Esophagus mucosa (tissue), 1 donor: ENCODE data around the gene SEC14L1. TPM values are rescaled to one million over a fixed set of nuclear protein-coding genes. Genes with fewer than 3 reads are reported as not detected.
A peak's percentile ranks its signal among the peaks of the same experiment; 100 is the strongest.

ENCODE experiments used
- ATAC-seq: fragments of 200-7000 bp; cut with Tn5 transposase; one replicate; pipeline ENCODE4 v1.9.1; 2020
- total RNA-seq: library from RNA; stranded (reverse); gene quantifications from one replicate; pipeline ENCODE4 v1.2.4, GENCODE V29; 2023
- donor health status: DM: yes; HTN: yes; CAD: no.

SEC14L1 gene
- total RNA-seq, 1 donor from 2014 or later: 25.9 TPM

GRCh38 chr17:77194179-77194578 lies 53.4 kb downstream of the SEC14L1 start:
- ATAC-seq: no peak

GRCh38 chr17:77196251-77196650 lies 55.5 kb downstream of the SEC14L1 start:
- no peak for ATAC-seq

DNA sequence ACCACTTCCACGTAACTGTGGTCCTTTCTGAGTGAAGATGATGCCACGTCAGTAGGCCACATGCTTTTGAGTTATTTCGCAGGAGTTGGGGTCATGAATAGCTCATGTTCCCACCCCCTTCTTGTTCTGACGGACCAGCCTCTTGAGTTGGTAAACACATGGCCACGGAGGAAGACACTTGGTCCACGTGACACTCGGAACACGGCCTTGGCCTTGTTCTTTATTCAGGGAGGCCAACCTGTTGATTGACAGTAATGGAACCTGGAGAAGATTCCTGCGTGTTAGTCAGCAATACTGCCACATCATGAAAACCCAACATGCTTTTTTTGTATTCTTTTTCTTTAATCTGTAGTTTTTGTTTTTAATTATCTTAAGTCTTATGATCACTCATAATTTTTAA lies 56.3 kb downstream of the SEC14L1 start:
- ATAC-seq: no peak

GRCh38 chr17:77200711-77201110 lies 59.9 kb downstream of the SEC14L1 start:
- peak; percentile 93 for ATAC-seq

- ATAC-seq: no peak
Measured at GRCh38 chr17:77203436-77203835, 62.7 kb downstream of the SEC14L1 start.

DNA sequence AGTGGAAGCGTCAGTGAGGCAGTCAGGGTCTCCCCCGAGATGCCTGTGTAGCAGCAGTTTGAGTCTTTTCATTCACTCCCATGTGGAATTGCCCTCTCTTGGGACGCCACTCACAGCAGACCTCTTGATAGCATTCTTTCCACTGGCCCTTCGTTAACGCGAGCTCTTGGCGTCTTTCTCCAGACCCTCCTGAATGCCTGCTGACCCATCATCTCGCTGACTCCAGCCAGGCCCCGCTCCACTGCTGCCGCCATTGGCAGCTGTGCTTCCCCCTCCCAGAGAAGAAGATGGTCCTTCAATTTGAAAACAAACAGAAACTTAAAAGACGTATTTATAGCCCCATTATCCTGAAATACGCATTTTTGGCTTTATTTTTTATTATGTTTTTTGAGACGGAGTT lies 63.1 kb downstream of the SEC14L1 start:
- no peak for ATAC-seq

DNA sequence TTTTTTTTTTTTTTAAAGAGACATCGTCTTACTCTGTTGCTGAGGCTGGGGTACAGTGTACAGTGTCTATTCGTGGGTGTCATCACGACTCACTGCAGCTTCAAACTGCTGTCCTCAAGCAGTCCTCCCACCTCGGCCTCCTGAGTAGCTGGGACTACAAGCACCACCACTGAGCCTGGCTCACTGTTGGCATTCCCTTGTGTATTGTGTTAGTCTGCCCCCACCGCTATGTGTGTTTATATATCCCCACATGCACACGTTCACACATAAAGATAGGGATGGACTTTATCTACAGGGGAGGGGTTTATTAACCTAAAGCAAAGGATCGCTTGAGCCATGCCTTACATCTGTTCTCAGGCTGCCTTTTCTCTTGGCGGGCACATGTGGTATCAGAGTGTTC lies 63.8 kb downstream of the SEC14L1 start:
- no peak for ATAC-seq

- ATAC-seq: no peak
Measured at GRCh38 chr17:77205396-77206125, 64.8 kb downstream of the SEC14L1 start.

- ATAC-seq: no peak
Measured at GRCh38 chr17:77206158-77206956, 65.6 kb downstream of the SEC14L1 start.

DNA sequence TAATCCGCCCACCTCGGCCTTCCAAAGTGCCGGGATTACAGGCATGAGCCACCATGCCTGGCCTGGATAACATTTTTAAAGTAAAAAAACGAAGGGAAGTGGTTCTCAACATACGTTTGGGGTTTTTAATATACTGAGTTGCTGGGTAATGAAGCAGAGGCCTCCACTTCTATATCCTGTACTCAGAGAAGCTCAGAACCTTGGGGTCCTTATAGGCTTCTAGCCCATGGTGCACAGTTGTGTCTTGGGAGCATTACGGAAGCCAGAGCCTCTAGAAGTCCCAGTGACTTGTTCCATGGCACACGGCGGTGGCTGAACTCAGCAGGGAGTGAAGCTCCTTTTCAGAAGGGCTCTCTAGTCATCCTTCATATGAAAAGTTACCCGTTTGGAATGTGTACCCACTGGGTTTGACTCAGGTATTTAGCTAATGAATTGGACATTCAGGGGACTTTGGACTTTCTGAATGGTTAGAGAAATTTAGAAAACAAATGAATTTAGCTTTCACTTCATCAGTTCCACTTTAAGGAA lies 67.0 kb downstream of the SEC14L1 start:
- no peak for ATAC-seq

- no peak for ATAC-seq
Measured at GRCh38 chr17:77208217-77208808, 67.5 kb downstream of the SEC14L1 start.

DNA sequence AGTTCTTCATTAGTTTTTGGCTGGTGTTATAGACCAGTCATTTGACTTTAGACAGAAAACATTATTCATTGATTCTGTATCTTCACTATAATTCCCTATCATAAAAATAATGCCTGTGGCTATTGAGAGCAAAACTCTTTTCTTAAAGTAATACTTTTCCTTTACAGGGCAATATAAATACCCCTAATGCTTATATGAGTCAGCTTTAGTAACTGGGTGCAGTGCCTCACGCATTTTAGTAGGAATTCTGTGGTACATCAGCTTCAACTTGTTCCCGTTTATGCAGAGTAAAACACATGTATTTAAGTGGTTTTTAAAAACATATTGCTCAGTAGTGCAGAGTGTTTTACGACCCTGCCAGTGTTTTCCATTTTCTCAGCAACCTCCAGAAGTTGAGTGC lies 68.1 kb downstream of the SEC14L1 start:
- no peak for ATAC-seq

DNA sequence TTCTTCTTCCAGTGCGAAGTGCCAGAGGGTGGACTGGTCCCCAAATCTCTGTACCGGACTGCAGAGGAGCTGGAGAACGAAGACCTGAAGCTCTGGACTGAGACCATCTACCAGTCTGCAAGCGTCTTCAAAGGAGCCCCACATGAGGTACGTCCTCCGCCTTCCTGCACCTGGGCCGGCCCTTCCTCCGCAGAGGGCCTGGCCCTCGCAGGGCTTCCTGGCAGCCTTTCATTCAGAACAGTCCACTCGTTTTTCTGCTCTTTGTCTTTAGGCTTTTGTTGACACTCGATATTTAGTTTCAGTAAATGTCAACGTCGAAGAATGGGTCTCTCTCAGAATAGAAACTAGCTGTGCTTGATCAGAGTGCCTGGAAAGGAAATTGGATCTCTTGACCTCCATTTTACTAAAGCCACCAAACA lies 68.6 kb downstream of the SEC14L1 start:
- ATAC-seq: no peak

DNA sequence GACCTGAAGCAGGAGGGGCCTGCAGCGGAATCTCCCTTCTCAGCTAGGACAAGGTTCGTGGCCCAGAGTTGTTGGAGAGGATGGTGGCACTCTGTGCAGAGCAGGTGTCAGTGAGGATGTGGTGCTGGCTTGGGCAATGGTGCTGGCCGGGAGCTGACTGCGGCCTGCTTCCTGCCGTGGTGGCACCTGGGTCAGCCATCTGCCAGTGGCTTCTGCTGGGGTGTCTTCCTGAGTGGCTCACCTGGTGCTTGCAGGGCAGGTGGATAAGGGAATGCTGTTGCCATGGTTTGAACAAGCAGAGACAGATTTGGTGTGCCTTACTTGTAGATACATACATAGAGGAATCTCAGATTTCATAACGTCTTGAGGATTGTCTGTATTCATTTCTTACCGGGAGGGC lies 69.6 kb downstream of the SEC14L1 start:
- no peak for ATAC-seq

GRCh38 chr17:77210946-77211541 lies 70.3 kb downstream of the SEC14L1 start:
- ATAC-seq: no peak

- no peak for ATAC-seq
Measured at GRCh38 chr17:77211681-77212080, 70.9 kb downstream of the SEC14L1 start.

DNA sequence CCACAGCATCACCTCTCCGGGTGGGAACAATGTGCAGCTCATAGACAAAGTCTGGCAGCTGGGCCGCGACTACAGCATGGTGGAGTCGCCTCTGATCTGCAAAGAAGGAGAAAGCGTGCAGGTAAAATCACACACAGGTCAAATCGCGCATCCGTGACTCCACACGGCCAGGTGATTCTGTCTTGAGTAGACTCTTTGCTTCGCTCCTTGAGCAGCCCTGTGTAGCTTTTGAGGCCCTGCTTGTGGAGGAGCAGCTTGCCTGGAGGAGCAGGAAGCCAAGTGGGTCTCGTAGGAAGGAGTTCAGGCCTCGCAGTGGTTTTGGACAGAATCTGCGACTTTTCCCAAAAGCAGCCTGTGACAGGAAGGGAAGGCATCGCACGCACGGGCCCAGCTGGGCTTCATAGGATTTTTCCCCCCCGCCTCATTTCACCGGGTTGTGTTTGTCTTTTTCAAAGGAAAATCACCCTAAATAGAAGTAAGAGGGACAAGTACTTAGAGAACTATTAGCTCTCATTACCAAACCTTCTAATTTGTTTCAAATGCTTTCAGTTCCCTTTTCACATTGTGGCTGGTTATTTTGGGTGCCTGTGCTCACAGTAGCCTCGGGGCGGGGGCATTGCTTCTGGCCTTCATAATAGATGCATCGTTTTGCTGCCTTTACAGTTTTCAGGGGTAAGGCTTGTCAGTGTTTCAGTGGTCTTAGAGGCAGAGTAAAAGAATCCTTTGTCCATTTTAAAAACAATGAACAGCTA lies 71.5 kb downstream of the SEC14L1 start:
- ATAC-seq: no peak

GRCh38 chr17:77212833-77213777 lies 72.3 kb downstream of the SEC14L1 start:
- peak; percentile 5 for ATAC-seq

DNA sequence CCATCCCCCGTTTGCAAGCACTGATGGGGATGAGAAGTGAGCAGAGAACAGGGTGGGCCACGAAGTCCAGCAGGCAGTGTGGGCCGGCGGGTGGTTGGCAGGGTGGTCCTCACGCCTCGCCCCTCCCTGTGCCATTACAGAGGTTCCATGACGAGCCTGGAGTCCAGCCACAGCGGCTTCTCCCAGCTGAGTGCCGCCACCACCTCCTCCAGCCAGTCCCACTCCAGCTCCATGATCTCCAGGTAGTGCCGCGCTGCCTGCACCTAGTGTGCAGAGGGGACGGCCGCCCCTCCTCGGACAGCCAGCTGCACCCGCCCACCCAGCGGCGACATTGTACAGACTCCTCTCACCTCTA lies 73.0 kb downstream of the SEC14L1 start:
- no peak for ATAC-seq

GRCh38 chr17:77214328-77214727 lies 73.6 kb downstream of the SEC14L1 start:
- no peak for ATAC-seq

GRCh38 chr17:77214743-77215142 lies 74.0 kb downstream of the SEC14L1 start:
- ATAC-seq: peak; percentile 43
